Inferior parietal cortex (tissue), 1 donor: ENCODE measurements around the gene TMEM117.

Source experiments
- DNase-seq: peaks from one replicate; pipeline ENCODE4 v3.0.0-alpha.2; 2016; ENCODE audit errors: extremely low spot score

Gene TMEM117

DNA sequence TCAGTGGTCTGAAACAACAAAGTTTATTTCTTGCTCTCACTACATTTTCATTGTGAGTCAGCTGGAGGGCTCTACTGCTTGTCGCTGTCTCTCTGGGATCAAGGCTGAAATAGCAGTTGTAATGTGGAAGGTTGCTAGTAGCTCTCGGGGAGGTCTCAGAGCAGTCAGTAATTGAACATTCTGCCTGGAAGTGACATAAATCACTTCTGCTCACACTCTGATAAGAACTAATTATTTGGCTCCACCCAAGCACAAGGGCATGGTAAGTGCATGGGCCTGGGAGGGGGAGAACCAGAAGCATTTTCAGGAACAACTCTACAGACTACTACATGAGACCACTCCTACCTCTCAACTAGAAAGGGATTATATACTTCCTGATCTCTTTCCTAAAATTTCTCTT lies 128.2 kb downstream of the TMEM117 start:
- DNase-seq = no peak

DNA sequence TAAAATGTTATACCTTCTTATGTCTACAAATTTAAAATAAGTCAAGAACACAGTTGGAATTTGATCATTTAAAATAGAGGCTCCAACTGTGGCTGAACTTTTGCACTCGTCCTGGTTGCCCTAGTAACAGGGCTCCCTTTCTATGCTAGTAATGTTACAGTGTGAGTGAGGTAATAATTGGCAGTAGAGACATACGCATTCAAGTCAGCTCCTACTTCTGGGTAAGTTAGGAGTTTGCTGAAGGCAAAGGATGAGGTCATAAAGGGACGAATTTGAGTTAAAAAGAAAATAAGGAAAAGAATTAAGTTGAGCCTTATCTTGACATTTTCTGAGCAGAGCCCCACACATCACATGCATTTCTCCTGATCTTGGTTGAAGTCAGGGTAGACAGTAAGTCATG lies 129.1 kb downstream of the TMEM117 start:
- no peak for DNase-seq

DNA sequence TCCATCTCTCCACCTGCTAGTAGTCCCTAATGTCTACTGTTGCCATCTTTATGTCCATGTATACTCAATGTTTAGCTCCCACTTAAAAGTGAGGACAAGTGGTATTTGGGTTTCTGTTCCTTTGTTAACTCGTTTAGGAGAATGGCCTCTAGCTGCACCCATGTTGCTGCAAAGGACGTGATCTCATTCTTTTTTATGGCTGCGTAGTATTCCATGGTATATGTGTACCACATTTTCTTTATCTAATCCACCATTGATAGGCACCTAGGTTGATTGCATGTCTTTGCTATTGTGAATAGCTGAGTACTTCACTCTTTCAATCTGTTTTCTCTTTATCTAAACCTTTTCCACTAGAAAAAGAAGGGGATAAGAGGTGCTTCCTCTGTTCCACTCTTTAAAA lies 130.0 kb downstream of the TMEM117 start:
- DNase-seq = no peak

DNA sequence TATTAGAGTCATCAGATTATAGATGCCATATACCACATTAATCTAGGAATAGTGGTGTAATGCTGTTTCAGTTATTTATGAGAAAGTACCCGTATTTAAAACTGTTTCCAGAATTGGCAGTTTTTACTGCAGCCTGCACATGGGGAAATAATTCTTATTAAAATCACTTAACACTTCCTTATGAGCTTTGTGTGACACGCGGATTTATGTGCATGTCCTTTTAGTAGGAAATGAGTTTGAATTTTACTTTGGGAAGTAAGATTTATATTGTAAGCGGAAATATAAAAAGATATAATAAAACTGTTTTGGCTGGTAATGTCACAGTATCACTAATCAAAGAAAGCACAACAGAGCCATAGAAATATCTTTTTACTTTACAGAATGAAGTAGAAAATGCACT lies 132.9 kb downstream of the TMEM117 start:
- DNase-seq = no peak

DNA sequence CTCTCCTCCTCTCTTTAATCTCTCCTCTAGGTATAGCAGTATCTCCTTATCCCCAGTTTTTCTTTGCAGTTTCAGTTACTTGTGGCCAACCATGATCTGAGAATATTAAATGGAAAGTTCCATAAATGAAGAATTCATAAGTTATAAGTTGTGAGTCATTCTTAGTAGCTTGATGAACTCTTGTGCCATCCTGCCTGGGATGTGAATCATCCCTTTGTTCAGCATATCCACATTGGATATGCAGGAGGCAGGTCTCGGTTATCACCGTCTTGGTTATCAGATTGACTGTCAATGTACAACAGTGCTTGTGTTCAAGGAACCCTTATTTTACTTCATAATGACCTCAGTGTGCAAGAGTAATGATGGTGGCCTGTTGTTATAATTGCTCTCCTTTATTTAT lies 134.0 kb downstream of the TMEM117 start:
- no peak for DNase-seq

DNA sequence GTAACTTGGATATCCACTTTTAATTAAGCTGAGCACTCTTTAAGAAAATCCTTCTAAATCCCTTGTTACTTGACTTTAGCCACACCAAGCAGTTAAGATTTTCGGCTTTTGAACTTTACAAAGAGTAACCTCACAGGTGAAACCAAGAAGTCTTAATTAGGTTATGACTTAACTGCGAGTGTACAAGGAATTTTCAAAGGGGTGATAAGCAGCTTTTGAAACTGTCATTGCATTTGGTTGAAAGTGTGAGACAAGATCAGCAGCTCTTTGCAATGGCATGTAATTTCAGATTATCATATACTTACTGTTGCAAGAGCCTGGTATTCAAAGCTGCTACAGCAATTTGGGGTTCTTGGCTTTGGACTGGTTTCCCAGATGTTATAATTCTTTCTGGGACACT lies 137.5 kb downstream of the TMEM117 start:
- DNase-seq = no peak

DNA sequence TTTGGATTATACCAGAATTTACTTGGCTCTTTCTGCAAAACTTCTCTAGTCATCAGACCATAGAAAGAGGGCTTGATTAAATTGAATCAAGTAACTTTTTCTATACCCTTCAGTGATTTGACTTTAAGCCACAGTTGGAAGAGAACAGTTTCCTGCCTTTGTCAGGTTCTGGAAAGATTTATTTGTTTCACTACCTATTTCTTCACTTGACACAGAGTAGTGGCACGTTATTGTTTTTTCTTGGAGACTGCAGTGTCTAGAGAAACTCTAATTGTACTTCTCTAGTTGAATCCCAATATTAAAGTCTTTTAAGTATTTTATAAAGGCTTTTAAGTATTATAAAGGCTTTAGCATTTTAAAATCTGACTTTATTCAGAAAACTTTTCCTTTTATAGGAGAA lies 138.1 kb downstream of the TMEM117 start:
- no peak for DNase-seq

DNA sequence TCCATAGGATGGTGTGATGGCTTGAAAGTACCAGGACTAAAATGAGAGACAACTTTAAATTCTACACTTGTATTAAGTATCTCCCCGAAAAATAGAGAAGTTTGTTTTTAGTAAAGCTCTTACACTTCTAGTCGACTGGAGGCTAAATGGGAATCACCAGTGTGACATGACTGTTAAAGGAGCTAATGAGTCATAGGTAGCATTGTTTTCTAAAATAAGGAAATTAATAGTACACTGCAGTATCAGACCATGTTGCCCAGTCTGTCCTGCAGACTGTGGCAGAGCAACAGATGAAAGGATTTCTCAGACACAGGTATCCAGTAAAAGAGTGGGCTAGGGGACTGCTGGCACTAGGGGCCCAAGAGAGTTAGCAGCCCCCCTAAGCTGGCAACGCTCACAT lies 140.1 kb downstream of the TMEM117 start:
- DNase-seq = no peak

DNA sequence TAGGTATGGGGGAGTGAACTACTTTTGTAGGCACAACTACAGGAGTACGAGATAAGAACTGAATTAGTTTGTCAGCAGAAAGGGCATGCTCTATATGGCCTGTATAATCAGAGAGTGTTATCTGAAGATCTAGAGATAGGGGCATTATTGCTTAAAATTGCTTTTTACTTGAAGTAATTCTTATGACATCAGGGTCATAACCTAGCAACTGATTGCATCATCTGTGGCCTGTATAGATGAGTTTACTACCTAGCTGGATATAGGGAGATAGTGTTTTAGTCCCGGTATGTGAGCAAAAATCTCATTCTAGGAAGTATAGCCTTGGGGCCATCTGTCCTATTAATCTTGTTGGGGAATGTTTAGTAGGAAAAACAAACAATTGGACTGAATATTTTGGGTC lies 142.7 kb downstream of the TMEM117 start:
- DNase-seq = no peak

DNA sequence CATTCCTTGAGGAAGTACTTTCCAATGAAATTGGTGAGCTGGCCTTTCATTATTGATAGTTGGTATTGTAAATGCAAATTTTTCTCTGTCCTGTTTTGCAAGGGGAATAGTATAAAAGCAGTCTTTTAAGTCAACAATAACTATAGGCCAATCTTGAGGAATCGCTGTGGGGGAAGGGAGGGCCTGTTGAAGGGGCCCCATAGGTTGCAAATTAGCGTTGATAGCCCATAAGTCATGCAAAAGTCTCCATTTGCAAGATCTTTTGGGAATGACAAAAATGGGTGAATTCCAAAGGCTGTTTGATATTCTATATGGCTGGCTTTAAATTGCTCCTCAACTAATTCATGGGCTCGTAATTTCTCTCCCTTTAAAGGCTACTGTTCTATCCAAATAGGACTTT lies 143.6 kb downstream of the TMEM117 start:
- no peak for DNase-seq

DNA sequence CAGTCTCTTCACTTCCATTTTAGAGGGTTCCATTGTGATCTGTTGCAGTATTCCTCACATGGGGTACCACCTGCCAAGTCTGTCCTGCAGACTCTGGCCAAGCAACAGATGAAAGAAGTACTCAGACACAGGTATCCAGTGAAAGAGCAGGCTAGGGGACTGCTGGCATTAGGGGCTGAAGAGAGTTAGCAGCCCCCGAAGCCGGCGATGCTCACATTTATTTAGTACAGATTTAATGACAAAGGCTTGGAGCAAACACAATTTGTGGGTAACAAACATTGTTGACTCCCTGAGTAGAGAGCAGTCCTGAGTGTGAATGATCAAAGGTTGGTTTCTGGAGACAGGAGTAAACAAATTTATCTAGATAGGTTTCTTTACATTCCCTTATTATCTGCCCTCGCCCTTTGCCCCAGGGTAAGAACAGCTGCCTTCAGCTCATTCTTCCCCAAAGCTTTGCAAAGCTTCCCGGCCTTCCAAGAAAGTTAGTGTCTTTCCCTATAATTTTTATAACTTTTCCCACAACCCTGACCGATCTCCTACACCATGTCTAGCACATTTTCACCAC lies 144.8 kb downstream of the TMEM117 start:
- no peak for DNase-seq

DNA sequence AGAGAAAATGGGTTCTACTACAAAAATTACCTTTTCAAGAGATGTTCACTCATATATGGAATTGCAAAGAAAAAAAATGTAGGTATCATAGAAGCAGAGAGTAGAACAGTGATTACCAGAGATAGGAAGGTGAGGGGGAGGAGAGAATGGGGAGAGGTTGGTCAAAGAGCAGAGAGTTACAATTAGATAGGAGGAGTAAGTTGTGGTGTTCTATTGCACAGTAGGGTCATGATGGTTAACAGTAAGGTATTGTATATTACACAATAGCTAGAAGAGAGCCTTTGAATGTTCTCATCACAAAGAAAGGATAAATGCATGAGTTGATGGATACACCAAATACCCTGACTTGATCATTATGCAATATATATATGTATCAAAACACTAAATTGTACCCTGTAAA lies 145.8 kb downstream of the TMEM117 start:
- no peak for DNase-seq

DNA sequence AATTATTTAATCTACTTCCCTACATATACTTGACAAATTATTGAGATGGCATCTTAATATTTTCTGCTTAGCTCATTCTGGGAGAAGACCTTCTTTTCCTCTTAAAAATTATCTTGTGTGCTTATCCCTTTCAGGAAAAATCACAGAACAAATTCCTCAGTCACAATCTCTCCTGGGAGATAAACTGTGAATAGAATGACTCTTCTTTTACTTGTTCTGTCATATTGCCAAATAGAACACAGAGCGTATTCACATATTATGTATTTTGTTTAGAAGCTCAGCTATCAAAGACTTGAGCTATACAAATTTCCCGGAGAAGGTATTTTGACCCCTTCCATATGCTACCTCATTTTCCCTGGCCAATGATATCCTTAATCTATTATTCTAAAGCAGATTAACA lies 146.7 kb downstream of the TMEM117 start:
- DNase-seq = no peak

DNA sequence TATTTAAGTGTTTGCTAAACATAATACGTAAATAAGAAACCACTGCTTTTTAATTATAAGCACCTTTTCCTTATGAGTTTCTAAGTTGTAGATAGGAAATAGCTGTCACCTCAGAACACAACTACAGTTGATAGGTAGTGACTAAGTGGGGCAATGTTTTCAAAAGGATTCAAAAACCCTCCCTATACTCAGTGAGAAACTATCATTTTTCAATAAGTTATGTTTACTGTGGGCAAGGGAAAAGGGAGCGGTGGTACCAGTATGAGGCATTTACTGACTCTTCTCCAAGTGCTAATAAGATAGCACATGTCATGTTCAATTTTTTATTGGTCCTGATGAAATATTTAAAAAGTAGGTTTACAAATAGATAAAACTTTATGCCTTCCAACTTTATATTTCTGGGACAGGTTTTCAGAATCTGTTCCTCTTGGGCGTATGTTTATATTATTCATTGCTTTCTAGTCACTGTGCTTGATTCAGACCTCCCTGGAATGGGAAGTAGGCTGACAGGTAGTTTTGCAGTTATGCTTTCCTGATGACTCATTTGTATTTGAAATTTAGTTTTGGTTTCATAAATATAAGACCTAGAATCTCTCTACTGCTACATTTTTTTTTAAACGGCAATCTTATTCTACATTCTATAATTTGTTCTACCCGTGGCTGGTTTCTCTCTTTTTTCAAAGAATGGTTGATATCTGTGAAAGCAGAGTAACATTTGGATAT lies 153.1 kb downstream of the TMEM117 start:
- DNase-seq = no peak

DNA sequence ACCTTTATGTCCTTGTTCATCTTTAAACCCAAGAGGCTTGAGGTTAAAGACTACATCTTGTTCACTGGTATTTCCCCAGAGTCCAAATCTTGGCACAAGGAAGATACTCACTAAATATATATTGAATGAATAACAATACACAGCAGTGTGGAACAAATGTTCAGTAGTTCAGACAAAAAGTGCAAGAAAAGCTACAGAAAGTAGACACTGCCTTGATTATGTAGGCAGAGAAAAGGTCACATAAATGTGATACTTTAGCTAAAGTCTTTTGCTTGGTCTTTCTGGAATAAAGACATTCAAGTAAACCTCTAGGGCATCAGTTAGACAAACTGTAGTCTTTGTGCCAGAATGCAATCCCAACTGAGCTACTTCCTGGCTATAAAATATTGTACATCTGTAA lies 157.0 kb downstream of the TMEM117 start:
- DNase-seq = no peak

DNA sequence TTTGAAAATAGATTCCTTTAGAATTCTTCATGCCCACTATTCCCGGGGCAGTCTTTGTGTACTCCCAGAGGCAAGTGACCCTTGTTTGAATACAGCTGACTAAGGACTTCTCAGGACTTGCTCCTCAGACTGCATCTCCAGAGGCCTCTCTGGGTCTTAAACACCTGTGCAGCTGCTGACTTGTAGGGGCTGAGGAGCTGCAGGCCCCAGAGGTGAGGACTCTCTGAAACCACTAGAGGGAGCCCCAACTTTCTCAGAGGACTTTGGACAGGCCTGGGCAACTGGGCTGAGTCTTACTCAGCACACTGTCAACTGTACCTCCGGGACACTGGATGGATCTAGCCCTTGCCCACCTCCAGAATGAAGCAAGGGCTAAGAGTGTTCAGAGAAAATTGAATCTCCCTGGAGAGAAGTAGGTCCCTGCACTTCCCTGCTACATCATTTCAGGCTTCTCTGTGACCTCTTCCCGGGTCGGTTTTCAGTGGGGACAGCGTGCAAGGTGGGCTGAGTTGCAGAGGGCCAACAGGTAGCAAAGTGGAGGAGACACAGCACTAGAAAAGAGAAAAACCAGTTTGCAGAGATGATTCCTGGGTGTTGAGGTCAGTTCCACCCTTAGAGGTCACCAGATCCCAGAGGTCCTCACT lies 164.6 kb downstream of the TMEM117 start:
- no peak for DNase-seq

DNA sequence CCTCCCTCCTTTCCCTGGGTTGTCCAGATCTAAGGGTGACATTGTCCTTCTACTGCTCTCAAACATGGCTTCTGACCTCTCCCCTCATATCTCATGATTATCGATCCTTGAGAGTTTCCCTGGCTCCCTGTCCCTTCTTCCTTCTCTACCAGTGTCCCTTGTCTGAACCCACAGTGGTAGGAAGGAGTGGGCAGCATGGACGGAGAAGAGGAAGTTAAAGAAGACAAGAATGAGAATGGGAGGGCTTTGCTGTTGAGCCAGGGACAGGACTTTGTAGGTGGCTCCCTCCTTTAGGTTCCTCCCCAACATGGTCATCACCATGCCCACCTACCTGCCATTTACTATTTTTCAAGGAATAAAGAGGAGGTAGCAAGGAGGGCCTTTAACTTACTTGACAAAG lies 166.7 kb downstream of the TMEM117 start:
- DNase-seq = no peak

DNA sequence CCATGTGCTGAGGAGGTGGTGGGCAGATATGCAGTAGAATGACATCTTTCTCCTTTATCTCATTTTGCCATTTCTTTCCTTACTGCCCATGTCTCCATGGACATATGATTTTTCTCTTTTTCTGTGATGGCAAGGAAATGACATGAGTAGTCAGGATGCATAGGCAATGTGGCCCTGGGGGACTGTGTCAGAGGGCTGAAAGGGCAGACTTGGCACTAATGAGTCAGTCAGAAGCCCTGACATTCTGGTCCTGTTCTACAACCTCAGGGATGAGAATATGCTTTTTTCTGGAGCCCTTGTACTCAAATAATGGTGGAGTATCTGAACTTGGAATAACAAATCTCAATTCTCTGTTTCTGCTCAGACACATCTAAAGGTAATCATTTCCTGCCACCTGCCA lies 167.8 kb downstream of the TMEM117 start:
- DNase-seq = no peak

DNA sequence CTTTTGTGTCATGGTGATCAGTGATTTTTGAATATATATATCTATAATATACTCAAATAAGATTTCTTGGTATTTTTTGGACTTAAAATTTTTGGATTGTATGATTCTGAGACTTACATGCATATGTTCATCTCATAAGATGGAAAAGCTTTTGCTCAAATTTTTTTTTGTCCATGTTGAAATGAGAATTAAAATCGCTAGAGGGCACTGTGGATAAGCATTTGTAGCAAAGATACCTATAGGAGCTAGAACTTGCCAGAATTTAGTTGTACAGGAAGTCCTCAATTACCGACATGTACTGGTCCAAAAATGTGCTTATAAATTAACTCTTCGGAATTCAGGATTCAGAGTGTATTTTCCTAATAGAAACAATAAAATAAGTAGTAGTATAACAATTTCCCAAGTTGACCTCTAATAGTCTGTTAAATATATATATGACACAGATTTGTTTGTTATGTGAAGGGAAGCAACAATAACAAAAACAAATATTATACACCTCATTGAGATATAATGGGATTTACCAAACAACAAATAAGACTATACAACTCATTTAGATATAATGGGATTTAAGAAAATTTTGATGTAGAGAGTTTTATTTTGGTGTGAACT lies 179.6 kb downstream of the TMEM117 start:
- DNase-seq = peak; percentile 89

DNA sequence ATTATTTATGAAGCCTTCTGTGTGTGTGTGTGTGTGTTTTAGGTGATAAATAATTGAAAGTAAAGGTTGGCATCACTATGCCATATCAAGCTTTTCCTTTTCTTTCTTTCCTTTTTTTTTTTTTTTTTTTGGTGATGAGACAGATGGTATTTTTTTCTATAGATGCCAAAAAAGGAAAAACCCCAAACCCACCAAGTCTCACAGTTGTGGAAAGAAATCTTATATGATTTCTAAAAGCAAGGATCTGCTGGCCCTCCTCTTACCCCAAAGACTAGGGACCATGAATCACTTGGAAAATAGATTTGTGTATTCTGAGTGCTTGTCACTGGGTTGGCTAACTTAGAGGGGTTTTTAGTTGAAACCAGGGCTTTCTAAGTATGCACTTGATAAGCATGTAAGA lies 181.3 kb downstream of the TMEM117 start:
- DNase-seq = no peak

DNA sequence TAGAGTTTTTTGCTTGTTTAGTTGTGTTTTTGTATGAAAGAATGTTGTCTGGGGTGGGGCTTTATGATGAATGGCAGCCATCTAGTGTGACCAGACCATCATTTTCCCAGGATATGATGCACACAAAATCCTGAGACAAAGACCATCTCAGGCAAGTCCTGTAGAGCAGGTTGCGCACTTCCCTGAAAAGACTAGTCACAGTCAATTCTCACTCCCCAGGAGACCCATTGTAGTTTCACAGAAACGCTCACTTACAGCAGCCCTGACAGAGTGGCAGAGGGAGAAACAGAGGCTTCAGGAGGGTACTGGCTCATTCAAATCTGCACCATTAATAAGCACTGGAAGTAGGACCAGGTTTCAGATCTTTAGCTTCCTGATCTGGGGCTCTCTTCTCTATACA lies 183.2 kb downstream of the TMEM117 start:
- DNase-seq = no peak

DNA sequence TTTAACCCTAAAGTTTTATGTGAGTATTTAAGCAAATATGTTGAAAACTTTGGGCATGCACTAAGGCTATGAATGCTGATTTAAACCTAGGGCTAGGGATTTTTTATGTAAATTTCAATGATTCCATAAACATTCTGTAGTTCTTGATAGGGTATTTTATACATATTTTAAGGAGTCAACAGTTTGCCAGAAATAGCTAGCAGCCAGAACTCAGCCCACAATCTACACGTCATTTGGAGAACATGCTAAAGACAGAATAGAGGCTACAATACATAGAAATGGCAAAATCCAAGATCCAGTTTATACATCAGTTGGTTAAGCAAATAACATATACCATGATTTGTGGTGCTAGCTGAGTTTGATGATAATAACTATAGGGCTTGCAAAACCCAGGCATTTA lies 184.7 kb downstream of the TMEM117 start:
- no peak for DNase-seq

DNA sequence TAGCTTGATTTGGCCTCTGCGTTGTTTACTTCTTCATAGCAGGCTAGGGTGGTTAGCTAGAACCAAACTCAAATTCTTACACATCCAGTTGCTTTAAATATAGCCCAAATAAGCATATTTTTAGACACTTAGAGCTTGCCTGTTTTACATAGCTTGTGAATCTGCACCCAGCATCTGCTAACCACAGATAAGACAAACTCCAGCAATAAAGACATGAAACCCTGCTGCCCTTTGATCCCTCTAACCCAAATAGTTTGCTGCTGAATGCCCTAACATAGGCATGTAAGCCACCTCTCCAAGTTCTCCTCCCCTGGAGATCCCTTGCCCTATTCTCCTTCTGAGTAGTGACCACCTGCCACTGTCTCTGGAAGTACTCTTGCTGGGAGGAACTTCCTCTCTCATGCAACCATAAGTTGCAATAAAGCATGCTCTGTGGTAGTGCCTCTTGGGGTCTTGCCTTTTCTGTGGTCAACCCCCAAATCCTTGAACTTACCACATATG lies 185.6 kb downstream of the TMEM117 start:
- DNase-seq = no peak
